Pancreas (tissue), 10 donors: ENCODE measurements around the gene YBX1. TPM values are rescaled to one million over a fixed set of nuclear protein-coding genes. Genes with fewer than 3 reads are reported as not detected.

Experiments
- ATAC-seq, 4 donors: fragments of 200-7000 bp; cut with Tn5 transposase; one replicate each; pipeline versions ENCODE4 v1.8.0 to v1.9.1; 2020; ENCODE audit warnings: mild to moderate bottlenecking in 4 of 4, moderate library complexity in 4 of 4
- DNase-seq, 6 donors: peaks; one replicate each; pipeline ENCODE4 v3.0.0-alpha.2; 2020
- FAIRE-seq: peaks from 2 replicates; lab custom pipeline; 2012; peaks lifted over from hg19 to GRCh38; lab: Jason Lieb, UNC
- H3K27ac ChIP-seq, 4 donors: fragments of 200-600 bp; sonication (generic); 1 replicate in 3 of 4; 2 replicates in 1 of 4; pipeline versions ENCODE4 v1.5.0 to v1.8.0; 2020
- H3K27me3 ChIP-seq, 4 donors: fragments of 200-600 bp; one replicate each; pipeline ENCODE4 v1.8.0; 2021
- H3K36me3 ChIP-seq, 3 donors: fragments of 200-600 bp; sonication (generic) in 1 of 3; one replicate each; pipeline versions ENCODE4 v1.5.0 to v1.8.0; 2020 to 2021
- H3K4me1 ChIP-seq, 3 donors: fragments of 200-600 bp; one replicate each; pipeline ENCODE4 v1.8.0; 2021
- H3K4me3 ChIP-seq, 4 donors: fragments of 200-600 bp; sonication (generic) in 2 of 4; one replicate each; pipeline versions ENCODE4 v1.5.0 to v1.8.0; 2020 to 2021
- H3K9me3 ChIP-seq, 4 donors: fragments of 200-600 bp; one replicate each; pipeline ENCODE4 v1.8.0; 2021
- CTCF ChIP-seq, 4 donors: fragments of 200-600 bp; sonication (generic) in 3 of 4; IDR thresholded peaks; one replicate each; pipeline versions ENCODE4 v1.5.0 to v1.8.0; 2021; ENCODE audit warnings: antibody characterized with exemption in 4 of 4
- WGBS, 2 donors: extraction: QIAGEN DNeasy Blood & Tissue Kit; methylation state at CpG; one replicate each; pipeline ENCODE4 v1.1.7; 2013; 5-methylcytosine and 5-hydroxymethylcytosine counted together
- intact Hi-C, 3 donors: fragments of 100-400 bp; cut with DNase I; formaldehyde crosslinking; loops; one replicate each; pipeline versions ENCODE4 v1.11.1 to v1.14.2; 2022
- polyA plus RNA-seq, 2 donors: library from polyadenylated mRNA; stranded (reverse); fragments of 200-250 nt; gene quantifications; one replicate each; pipeline ENCODE4 v1.2.3, GENCODE V29; 2013
- total RNA-seq, 6 donors: library from RNA; stranded (reverse); fragmentation: NEBNext Ultra II Directional in 4 of 6; extraction: Animal tissue kit (Norgen Biotek cat#: 25700) in 4 of 6; gene quantifications; one replicate each; pipeline versions ENCODE4 v1.2.1 to v1.2.4, GENCODE V29; 2021 to 2023
- donor health status: healthy with polysubstance abuse.
- donor health status: DM: no; HTN: no; CAD: no; lungs with moderate emphysema.
- donor health status: DM: no; HTN: no; CAD: no.
- donor health status: control.
- donor health status: control.
- donor health status: Bipolar disorder and iron deficiency.
- donor health status: DM: yes; HTN: yes; CAD: no.
- donor health status: DM: no; HTN: no; CAD: no.
- donor health status: DM: no; HTN: no; CAD: no.
- donor health status: DM: yes; HTN: yes; CAD: no.

The YBX1 gene
- total RNA-seq (100 to 1,000 TPM in 5 of 6 donors, 10 to 100 TPM in 1; 97.4 to 240 (median 207) TPM), polyA plus RNA-seq (100 to 1,000 TPM; 164 to 193 TPM)

- Histone ChIP-seq H3K36me3 (no peaks in the 10 kb centered on the region), H3K4me3 (peak within 1 kb of the TSS; percentile 82 to 93 (median 88)), H3K27me3 (no peaks in the 10 kb centered on the region), H3K27ac (peak within 1 kb of the TSS; percentile 79 to 93 (median 81)), H3K9me3 (no peaks in the 10 kb centered on the region), H3K4me1 (peaks cover 15 to 34% (median 21%) of the 10 kb centered on the region in 3 donors)
- 0 to 1% methylated on average over 45 to 54 of the region's 54 CpGs for WGBS, 2 donors
- ATAC-seq (peak; percentile 94 to 97 (median 95)), FAIRE-seq (peak; percentile 41), DNase-seq (peak; percentile 92 to 98 (median 96))
- TF ChIP-seq CTCF (IDR thresholded peaks at IDR 0.05), result no peak
- intact Hi-C loops, result no loop called here
Measured at GRCh38 chr1:42681741-42682483, at the start of gene YBX1. Gene YBX1 (plus strand): TSS chr1:42682418. CDS start chr1:42682566, 148 bp downstream.

- FAIRE-seq (no peak), ATAC-seq (no peak)
- intact Hi-C loops, result no loop called here
Measured at GRCh38 chr1:42639116-42639515, 43.1 kb upstream of the YBX1 start.

GRCh38 chr1:42646056-42646455 is 36.2 kb upstream of the YBX1 start:
- H3K27me3 ChIP-seq, result no peaks in the 10 kb centered on the region
- TF ChIP-seq CTCF (IDR thresholded peaks at IDR 0.05), result no peak
- H3K36me3 ChIP-seq, result no peaks in the 10 kb centered on the region
- intact Hi-C loops, result no loop called here
- ATAC-seq, result no peak
- no peak overlapping the region for H3K27ac ChIP-seq
- H3K4me1 ChIP-seq, result no peaks in the 10 kb centered on the region
- DNase-seq, result no peak
- WGBS, 2 donors, result 65 to 83% methylated on average over 2 of the region's 2 CpGs
- H3K9me3 ChIP-seq, result no peaks in the 10 kb centered on the region
- FAIRE-seq, result no peak
- no peak overlapping the region for H3K4me3 ChIP-seq

More at GRCh38 chr1:42639116-42639515, 43.1 kb upstream of the YBX1 start:
- H3K27me3 ChIP-seq, result no peaks in the 10 kb centered on the region
- no peak for TF ChIP-seq CTCF (IDR thresholded peaks at IDR 0.05)
- H3K27ac ChIP-seq, result no peak overlapping the region
- DNase-seq, result no peak
- H3K4me1 ChIP-seq, result no peaks in the 10 kb centered on the region
- H3K9me3 ChIP-seq, result no peaks in the 10 kb centered on the region
- H3K36me3 ChIP-seq, result no peaks in the 10 kb centered on the region
- H3K4me3 ChIP-seq, result no peak overlapping the region

GRCh38 chr1:42657201-42657600 is 25.0 kb upstream of the YBX1 start:
- intact Hi-C loops, result no loop called here
- Histone ChIP-seq H3K9me3 (no peaks in the 10 kb centered on the region), H3K4me3 (peak overlapping the region in 2 of 4 donors; percentile 72 to 95), H3K4me1 (peaks cover 0 to 9% (median 0%) of the 10 kb centered on the region in 3 donors), H3K27me3 (no peaks in the 10 kb centered on the region), H3K27ac (peak overlapping the region in 1 of 4 donors; percentile 84), H3K36me3 (peaks cover 0 to 4% (median 0%) of the 10 kb centered on the region in 3 donors)
- FAIRE-seq (no peak), DNase-seq (no peak), ATAC-seq (no peak)
- TF ChIP-seq CTCF (IDR thresholded peaks at IDR 0.05), result no peak
- WGBS, 2 donors, result 81 to 85% methylated on average over 5 of the region's 5 CpGs
